CD1c-positive myeloid dendritic cell (primary cell): ENCODE measurements around the gene MED8.
A peak's percentile ranks its signal among the peaks of the same experiment; 100 is the strongest.
"Not testable (repeated sequence)": the region's sequence is repeated elsewhere in the genome, so short reads cannot be mapped to it uniquely, and the experiment has no call there.

Source experiments
- DNase-seq: peaks from one replicate; pipeline ENCODE4 v3.0.0-alpha.2; 2016; ENCODE audit errors: extremely low spot score

MED8 gene

DNA sequence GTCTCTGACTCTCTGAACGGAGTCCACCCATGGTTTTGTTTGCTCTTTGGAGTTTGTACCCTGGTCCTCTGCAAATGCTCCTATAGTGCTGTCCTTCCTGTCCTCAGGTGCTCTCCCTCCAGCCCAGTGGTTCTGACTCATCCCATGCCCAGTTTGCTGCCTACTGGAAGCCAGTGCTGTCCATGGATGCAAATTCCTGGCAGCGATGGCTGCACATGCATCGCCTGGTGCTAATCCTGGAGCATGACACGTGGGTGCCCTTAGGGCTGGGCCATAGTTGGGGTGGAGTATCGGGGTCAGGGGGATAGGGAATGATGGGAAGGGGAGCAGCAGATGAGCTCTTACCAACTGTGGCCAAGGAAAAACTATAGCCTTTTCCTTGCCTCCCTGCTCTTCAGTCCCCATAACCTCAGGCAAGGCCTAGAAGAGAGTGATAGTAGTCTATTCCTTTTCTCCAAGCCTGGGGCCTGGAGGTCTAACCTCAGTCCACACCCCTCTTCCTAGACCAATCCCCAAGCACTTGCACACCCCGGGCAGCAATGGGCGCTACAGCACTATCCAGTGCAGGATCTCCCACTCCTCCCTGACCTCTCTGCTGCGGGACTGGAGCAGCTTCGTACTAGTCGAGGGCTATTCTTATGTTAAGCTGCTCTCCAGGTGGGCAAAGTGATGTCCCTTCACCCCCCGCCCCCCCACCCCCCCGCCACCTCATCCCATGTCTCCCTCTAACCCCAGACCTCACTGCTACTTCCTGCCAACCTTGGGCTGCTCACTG is 32.6 kb upstream of the MED8 start:
- DNase-seq, result no peak

DNA sequence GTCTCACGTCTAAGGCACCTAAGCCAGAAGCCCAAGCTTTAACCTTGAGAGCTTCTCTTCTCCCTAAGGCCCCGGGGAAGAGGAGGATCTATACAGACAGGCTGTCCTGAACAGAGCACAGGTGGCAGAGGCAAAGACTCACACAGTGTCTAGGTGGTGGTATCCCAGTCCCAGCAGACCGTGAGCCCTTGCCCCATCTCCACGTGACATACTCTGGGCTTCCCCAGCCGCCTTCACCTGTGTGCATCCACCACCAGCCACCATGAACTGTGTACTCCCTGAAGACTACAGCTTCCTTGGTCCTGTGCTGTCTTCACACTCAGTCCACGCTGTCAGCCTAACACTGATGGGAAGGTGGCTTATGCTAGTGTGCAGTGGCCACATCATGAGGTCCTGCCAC is 31.8 kb upstream of the MED8 start:
- DNase-seq, result no peak

DNA sequence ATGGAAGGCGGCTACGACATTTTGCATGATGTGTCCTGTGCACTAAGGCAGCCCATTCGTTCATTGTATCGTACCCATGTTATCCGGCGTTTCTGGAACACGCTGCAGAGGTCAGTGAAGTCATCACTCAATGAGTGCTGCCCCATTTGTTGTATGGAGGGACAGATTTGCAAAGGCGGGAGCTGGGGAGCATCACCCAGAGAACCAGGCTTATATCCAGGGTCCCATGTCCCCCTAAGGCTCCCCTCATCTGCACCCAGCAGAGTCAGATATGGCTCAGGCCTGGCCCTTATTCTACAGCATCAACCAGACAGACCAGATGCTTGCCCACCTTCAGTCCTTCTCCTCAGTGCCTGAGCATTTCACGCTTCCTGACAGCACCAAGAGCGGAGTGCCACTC is 31.3 kb upstream of the MED8 start:
- no peak for DNase-seq

DNA sequence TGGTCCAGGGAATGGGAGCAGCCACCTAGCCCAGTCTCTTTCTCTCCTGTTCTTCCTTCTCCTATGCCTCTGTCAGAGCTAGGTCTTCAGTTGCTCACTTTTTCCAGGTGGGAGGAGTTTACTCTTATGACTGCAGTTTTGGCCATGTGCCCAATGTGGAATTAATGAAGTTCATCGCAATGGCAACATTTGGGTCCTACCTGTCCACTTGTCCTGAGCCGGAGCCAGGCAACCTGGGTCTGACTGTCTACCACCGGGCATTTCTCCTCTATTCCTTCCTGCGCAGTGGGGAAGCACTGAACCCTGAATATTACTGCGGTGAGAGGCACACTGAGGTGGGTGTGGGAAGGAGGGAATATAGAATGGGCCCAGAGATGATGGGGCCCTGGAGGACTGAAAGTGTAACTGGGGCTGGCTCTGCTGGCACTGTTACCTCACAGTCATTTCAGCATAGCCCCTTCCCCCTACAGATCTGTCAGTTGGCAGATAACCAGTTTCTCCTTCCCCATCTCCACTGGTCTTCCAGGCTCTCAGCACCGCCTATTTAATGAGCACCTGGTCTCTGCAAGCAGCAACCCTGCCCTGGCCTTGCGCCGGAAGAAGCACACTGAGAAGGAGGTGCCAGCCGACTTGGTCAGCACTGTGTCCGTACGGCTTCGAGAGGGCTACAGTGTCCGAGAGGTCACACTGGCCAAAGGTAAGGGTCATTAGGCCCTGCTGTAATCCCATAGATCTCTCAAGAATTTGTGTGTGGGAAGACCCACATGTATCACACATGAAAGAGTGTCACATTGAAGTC is 30.2 kb upstream of the MED8 start:
- DNase-seq, result no peak

DNA sequence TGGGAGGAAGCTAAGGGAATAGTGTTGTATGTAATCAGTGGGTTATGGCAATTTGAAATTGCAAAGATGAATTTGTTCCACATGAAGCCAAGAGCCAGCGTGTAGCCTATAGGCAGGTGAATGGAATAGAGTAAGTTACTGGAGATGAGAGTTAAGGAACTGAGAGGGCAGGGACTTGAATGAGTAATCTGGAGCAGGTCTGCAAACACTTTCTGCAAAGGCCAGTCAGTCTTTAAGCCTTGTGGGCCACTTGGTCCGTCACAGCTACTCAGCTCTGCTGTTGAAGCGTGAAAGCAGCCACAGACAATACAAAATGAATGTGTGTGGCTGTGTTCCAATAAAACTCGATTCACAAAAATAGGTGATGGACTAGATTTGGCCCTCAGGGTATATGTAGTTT is 29.3 kb upstream of the MED8 start:
- no peak for DNase-seq

DNA sequence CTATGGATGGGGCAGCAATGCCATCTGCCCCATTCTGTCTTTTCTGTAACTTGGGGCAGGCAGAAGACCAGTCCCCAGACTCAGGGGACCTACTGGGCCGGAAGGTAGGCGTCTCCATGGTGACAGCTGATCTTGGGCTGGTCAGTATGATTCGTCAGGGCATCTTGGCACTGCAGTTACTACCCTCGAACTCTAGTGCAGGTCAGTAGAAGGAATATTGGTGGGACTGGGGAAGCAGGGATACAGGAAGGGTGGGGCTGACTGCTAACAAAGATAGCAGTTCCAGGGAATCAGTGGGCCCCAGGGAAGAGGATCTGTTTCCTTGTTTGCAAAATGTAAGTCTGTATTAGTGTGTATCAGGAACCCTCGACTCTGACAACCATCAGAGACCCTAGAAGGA is 26.3 kb upstream of the MED8 start:
- DNase-seq, result no peak

DNA sequence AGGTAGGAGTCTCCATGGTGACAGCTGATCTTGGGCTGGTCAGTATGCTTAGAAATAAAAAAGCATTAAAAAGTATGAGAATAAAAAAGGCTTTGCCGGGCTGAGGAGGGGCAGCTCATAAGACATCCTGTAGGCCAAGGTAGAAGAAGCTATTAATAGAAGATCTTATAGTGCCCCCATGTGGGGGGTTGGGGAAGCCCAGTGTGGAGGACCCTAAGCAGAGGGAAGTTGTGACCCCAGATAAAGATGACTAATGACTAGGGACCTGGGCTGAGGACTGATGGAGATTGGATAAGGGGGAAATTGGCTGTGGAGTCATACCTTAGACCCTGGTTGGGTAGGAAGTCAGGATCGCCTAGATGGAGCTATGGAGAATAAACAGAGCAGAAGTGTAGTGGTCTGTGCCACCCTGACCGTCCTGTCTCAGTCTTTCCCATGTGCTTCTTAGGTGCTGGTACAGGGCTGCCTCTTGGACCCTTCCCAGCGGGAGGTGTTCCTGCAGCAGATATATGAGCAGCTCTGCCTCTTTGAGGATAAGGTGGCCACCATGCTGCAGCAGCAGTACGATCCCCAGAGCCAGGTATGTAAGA is 25.1 kb upstream of the MED8 start:
- DNase-seq, result peak; percentile 77

DNA sequence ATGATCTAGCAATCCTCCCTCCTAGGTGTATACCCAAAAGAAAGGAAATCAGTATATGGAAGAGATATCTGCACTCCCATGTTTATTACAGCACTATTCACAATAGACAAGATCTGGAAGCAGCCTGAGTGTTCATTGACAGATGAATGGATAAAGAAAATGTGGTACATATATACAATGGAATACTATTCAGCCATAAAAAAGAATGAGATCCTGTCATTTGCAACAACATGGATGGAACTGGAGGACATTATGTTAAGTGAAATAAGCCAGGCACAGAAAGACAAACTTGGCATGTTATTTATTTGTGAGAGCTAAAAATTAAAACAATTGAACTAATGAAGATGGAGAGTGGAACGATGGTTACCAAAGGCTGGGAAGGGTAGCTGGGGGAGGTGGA is 23.8 kb upstream of the MED8 start:
- not testable (repeated sequence) for DNase-seq

DNA sequence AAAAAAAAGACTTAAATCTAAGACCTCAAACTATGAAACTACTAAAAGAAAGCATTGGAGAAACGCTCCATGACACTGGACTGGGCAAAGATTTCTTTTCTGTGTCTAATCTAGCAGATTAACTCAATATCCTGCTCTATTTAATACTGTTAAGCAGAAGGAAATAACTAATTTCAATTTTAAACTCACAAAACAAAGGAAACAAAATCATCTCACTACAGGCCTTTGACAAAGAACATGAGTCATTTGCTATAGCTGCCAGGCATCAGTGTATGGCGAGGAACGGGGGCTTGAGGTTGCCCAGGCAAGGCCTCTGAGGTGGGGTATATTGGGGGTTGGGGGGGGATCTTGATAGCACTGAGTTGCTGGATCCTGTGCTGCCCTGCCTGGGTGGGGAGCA is 21.0 kb upstream of the MED8 start:
- DNase-seq, result no peak

DNA sequence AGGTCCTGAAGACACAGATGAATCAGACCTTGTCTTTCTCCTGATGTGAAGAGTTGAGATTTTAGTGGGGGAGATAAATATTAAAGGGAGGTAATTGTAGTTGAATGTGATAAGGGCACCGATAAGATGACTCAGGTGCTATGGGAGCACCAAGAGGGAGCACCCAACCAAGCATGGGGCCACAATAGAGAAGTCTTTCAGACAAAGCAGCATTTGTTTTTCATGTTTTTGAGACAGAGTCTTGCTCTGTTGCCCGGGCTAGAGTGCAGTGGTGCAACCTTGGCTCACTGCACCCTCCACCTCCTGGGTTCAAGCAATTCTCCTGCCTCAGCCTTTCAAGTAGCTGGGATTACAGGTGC is 16.3 kb upstream of the MED8 start:
- DNase-seq, result no peak

DNA sequence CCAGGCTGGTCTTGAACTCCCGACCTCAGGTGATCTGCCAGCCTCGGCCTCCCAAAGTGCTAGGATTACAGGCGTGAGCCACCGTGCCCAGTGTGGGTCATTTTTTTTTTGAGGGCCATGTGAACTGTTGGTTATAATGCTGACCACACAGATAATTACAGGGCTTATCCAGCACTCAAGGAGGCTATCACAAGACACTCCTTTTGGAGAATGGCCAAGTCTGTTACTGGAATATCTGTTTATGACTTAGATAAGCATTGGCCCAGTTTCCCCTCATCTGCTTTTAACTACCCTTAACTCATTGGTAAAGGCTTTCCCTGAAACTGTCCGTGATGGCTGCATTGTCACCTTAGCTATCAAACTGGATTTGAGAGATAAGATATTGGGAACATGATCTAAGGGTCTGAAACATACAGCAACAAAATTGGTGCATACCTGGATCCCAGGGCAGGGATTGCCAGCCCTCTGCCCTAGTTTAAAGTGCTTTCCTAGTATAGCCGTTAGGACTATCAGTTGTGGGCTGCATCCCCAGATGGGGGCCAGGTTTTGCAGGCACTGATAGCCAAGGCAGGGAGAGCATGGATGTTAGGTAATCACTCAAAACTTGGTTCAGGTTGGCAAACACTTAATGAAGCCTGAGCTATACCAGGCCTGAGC is 15.7 kb upstream of the MED8 start:
- no peak for DNase-seq

DNA sequence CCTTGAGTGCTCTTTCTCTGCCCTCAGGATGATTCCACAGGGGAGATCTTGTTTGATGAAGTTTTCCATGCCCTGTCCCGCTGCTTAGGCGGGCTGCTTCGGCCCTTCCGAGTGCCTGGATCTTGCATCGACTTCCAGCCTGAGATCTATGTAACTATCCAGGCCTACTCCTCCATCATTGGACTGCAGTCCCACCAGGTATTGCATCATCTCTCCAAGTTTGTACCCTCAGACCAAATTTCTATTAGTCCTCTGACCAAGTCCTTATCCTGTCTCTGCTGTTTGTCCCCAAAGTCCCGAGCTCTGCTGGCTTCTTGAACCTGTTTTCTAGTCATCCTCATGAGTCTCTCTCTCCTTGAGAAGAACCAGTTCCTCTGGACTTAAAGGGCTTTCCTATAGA is 14.8 kb upstream of the MED8 start:
- DNase-seq, result no peak

DNA sequence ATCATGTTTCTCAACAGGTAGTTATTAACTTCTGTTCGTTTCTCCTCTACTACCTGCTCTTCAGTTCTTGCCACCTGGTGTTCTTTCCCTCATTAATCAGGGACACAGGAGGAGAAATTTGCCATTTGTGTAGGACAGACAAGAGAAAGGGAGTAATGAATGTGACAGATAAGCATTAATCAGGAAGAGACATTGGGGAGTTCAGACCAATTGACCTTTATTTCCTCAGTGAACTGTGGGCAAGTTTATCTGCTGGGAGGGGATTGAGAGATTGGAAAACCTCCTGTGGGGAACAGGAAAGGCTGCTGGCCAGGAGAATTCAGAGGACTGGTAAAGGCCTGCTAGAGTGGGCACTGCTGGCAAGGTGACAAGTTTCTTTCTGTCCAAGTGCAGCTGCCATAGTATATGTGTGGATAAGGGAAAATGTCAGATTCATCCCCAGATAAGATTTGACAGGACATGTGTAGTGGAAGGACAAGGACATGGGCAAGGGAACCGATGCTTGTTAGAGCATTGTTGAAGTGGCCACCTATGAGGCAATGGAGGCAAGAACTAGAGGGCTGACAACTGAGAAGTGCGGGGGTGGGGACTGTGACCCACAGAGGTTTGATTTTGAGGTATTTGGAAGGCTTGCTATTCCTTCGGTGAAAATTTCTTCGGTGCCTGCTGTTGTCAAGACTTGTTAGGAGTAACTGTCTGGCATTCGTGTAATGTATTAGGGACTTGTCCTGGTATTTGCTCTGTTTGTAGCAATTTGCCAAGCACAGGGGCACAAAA is 12.7 kb upstream of the MED8 start:
- DNase-seq, result no peak

DNA sequence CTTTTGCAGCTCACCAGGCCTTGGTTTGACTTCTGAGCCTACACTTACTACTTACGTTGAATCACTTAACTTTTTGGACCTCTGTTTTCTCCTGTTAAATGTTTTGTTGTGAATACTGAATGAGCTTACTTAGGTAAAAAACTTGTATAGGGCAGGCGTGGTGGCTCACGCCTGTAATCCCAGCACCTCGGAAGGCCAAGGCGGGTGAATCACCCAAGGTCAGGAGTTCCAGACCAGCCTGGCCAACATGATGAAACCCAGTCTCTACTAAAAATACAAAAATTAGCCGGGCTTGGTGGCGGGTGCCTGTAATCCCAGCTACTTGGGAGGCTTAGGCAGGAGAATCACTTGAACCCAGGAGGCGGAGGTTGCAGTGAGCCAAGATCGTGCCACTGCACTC is 10.8 kb upstream of the MED8 start:
- not testable (repeated sequence) for DNase-seq

DNA sequence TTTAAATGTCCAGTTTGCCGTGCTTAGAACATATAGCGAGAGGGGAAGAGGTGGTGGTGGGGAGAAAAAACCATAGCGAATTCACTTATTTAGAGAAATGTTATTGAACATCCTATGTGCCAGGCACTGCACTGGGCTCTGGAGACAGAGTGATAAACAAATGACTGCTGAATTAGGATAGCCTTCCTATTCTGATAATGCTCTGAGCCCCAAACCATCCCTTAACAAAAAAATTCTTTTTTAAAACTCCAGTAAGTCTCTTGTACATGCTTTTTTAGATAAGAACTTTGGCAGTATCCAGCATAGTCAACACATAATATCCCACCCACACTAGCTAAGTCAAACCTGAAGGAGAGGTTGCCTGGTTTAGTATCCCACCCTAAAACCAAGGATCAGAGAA is 8.6 kb upstream of the MED8 start:
- DNase-seq, result no peak

DNA sequence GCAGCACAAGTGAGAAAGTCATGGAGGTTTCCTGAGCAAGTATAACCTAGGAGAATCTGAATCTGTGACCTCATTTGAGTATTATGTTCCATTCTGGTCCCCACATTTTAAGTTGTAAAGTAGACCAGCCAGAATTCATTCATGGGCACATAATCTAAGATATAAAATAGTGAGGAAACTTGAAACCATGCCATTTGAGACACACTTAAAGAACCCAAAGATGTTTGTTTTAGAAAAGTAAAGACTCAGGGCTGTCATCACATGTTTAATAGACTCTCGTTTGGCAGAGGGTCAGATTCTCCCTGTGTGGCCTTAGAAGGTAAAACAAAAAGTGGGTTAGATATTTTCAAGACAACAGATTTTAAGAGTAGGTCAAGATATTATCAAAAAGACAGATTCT is 6.5 kb upstream of the MED8 start:
- DNase-seq, result no peak

DNA sequence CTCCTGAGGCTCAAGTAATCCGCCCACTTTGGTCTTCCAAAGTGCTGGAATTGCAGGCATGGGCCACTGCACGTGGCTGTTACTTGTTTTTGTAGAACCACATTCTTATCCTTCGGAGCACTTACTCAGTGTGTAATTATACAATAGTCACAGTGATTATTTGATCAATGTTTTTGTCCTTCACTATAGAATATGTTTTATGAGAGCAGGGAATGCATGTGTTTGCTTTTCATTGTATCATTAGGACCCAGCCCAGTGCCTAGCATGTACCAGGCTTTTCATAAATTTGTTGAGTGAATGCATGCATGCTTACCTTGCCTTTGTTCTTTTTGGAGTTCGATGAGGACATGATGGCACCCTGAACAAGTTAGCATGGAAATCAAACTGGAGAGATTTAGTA is 5.9 kb upstream of the MED8 start:
- no peak for DNase-seq

DNA sequence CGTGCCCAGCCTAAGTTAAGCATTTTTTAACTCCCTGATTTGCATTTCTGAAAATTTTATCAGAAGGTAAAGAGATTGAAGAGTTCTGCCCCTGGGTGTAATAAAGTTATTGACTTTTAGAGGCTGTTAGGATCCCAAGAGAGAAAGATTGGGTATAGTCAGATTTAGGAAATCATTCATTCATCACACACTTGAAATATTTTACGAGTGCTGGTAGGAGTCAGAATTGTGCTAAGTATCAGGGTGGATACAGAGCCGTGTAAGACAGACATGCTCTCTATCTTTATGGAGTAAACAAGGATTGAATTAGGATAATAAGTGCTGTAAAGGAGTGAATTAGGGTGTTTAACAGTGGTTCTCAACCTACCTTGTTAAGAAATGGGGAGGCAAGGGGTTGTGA is 3.1 kb upstream of the MED8 start:
- DNase-seq, result no peak

DNA sequence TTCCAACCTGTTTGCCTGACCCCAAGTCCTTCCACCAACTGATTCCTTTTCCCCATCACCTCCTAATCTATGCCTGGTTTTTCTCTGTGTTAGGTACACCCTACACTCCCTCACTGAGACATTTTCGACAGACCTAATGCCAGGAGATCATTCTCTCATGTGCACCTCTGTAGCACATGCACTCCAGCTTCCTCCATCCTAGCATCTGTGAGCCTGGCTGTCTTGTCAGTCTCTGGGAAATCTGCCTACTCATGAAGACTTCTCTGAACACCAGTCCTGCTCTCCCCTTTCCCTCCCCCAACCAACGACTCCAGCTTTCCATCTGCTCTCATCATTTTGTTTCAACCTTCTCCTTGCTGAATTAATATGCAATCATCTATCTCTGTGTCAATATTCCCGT is 987 bp downstream of the MED8 start:
- DNase-seq, result no peak

DNA sequence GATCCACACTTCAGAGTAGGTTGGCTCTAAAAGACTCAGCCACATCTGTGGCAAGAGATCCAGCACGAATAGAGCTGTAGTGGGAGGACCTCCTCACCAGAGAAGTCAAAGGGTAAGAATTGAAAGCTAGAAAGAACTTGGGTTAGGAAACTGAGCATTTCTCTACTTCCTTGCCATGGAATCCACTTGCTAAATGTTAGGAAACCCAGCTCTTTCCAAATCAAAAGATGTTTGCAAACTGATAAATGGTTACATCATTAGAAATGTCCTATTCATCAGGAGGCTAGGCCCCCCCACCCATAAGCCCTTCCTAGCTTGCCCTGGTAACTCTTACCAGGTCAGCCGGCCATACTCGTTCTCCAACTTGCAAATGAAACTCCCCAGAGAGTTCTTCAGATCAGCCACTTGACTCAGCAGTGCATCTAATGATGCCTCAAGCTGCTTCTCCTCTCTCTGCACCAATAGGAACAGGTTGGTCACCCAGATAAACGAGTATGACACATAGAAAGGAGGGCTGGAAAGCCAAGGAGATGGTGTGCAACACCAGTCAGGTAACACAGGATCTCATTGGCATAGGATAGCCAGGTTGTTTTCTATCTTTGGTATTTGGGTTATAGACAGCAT is 1.5 kb downstream of the MED8 start:
- DNase-seq, result peak; percentile 23

DNA sequence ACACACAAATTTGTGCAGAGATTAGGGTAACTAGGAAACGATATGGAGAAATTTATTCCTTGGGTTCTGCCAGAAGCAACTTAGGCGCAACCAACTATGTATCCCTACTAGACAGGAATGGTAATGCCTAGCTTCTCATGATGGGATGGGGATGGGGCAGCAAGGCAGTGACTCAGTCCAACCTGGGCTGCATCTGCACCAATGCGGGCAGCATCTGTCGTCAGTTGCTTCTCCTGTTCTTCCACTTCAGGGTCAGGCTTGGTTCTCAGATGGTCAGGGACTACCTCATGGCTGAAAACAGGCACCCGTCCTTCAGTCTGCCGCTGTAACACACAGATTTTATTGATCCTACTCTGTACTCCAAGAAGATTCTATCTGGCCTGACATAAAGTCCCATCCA is 2.9 kb downstream of the MED8 start:
- no peak for DNase-seq
